ENCODE results near the gene MDFI.

DNA sequence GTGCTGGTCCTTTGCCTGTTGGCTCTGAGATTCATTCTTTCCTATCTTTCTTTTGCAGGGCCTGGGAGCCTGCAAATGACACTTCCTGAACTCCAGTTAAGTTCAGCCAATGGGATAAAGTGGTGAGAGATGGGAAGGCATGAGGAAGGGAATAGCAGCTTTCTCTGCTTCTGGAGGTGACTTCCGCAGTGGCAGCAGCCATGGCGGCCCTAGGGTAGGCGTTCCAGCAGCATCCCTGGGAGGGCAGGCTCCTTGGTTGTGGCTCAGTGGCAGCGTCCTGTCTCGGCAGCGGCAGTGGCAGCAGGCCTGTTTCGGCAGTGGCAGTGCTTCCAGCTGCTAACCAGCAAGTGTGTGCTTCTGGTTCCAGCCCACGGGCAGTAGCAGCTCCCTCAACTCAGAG, 7.3 kb upstream of the MDFI start:
- TF ChIP-seq SIN3A (IDR thresholded peaks at IDR 0.05; ENCODE audit: borderline replicate concordance, insufficient read depth, low read length) (no peak), POLR2AphosphoS5 (IDR thresholded peaks at IDR 0.05; ENCODE audit: low read depth, low read length) (no peak), TAF1 (IDR thresholded peaks at IDR 0.05; ENCODE audit: borderline replicate concordance, insufficient read depth, low read length) (no peak), FOXP2 (optimal IDR thresholded peaks at IDR 0.05; ENCODE audit: borderline replicate concordance, extremely low read depth, extremely low read length, insufficient read depth) (no peak)
- TF ChIP-seq, protein P1, sequence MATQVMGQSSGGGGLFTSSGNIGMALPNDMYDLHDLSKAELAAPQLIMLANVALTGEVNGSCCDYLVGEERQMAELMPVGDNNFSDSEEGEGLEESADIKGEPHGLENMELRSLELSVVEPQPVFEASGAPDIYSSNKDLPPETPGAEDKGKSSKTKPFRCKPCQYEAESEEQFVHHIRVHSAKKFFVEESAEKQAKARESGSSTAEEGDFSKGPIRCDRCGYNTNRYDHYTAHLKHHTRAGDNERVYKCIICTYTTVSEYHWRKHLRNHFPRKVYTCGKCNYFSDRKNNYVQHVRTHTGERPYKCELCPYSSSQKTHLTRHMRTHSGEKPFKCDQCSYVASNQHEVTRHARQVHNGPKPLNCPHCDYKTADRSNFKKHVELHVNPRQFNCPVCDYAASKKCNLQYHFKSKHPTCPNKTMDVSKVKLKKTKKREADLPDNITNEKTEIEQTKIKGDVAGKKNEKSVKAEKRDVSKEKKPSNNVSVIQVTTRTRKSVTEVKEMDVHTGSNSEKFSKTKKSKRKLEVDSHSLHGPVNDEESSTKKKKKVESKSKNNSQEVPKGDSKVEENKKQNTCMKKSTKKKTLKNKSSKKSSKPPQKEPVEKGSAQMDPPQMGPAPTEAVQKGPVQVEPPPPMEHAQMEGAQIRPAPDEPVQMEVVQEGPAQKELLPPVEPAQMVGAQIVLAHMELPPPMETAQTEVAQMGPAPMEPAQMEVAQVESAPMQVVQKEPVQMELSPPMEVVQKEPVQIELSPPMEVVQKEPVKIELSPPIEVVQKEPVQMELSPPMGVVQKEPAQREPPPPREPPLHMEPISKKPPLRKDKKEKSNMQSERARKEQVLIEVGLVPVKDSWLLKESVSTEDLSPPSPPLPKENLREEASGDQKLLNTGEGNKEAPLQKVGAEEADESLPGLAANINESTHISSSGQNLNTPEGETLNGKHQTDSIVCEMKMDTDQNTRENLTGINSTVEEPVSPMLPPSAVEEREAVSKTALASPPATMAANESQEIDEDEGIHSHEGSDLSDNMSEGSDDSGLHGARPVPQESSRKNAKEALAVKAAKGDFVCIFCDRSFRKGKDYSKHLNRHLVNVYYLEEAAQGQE (IDR thresholded peaks at IDR 0.05; ENCODE audit: insufficient read depth in 1 of 2, low read depth in 2 of 2, low read length in 2 of 2), result no peak
